A549 (cell line): ENCODE measurements around the gene LPIN2. TPM values are rescaled to one million over a fixed set of nuclear protein-coding genes. Genes with fewer than 3 reads are reported as not detected.

Source experiments
- ATAC-seq, 2 experiments: fragments of 200-7000 bp in 1 of 2; fragments of >200 bp in 1 of 2; cut with Nextera tagmentation in 1 of 2; cut with Tn5 transposase in 1 of 2; 3 replicates each; pipeline versions ENCODE4 v1.8.0 to v1.9.1; 2018 to 2020; ENCODE audit warnings: mild to moderate bottlenecking in 1 of 2, moderate library complexity in 1 of 2
- CTCF ChIA-PET: fragments of 300-600 bp; sonication (Branson Sonifier 250); formaldehyde crosslinking; extraction: SDS; loops from one replicate; lab custom pipeline; 2021; ENCODE audit warnings: antibody characterized with exemption, inconsistent platforms; lab: Yijun Ruan, JAX
- POLR2A ChIA-PET: fragments of 350-600 bp; formaldehyde crosslinking; extraction: SDS; loops from one replicate; lab custom pipeline; 2021; ENCODE audit warnings: antibody characterized with exemption, inconsistent platforms; lab: Yijun Ruan, JAX
- DNase-seq, 2 experiments: peaks; one replicate each; pipeline versions ENCODE4 v3.0.0 to v3.0.0-alpha.2; 2011 to 2016; ENCODE audit warnings: low read depth in 1 of 2, low spot score in 1 of 2
- FAIRE-seq: peaks from 2 replicates; lab custom pipeline; 2011; peaks lifted over from hg19 to GRCh38; lab: Jason Lieb, UNC
- H3K27ac ChIP-seq, 2 experiments: fragments of >200 bp; sonication (Bioruptor Twin); formaldehyde crosslinking; 3 replicates each; pipeline ENCODE4 v1.5.1; 2016 to 2017
- H3K4me1 ChIP-seq: fragments of >200 bp; sonication (Bioruptor Twin); formaldehyde crosslinking; 3 replicates; pipeline ENCODE4 v1.6.1; 2016
- H3K4me2 ChIP-seq: fragments of >200 bp; sonication (Bioruptor Twin); formaldehyde crosslinking; 3 replicates; pipeline ENCODE4 v1.6.1; 2016
- H3K4me3 ChIP-seq: fragments of >200 bp; sonication (Bioruptor Twin); formaldehyde crosslinking; 3 replicates; pipeline ENCODE4 v1.5.1; 2016
- H3K9me3 ChIP-seq: fragments of >200 bp; sonication (Bioruptor Twin); formaldehyde crosslinking; 3 replicates; pipeline ENCODE4 v1.6.1; 2016
- CBX2 ChIP-seq: fragments of 200-600 bp; sonication (generic); IDR thresholded peaks from 2 replicates; pipeline ENCODE4 v1.6.1; 2016; ENCODE audit warnings: low read depth, mild to moderate bottlenecking, borderline replicate concordance
- CEBPB ChIP-seq, 2 experiments: fragments of >200 bp in 1 of 2; sonication (Bioruptor Twin) in 1 of 2; formaldehyde crosslinking in 1 of 2; IDR thresholded peaks; 2 replicates each; pipeline ENCODE4 v1.6.1; 2012 to 2016
- CHD2 ChIP-seq: fragments of 150-350 bp; IDR thresholded peaks from 2 replicates; pipeline ENCODE4 v1.6.1; 2014; ENCODE audit warnings: low read length; ENCODE audit not compliant: partially characterized antibody
- CHD4 ChIP-seq: fragments of 200-600 bp; sonication (generic); IDR thresholded peaks from 2 replicates; pipeline ENCODE4 v1.6.1; 2016; ENCODE audit warnings: antibody characterized with exemption, mild to moderate bottlenecking, borderline replicate concordance
- EHMT2 ChIP-seq: fragments of 200-600 bp; sonication (generic); IDR thresholded peaks from 2 replicates; pipeline ENCODE4 v1.6.1; 2016; ENCODE audit warnings: antibody characterized with exemption, low read depth, mild to moderate bottlenecking, moderate library complexity
- EP300 ChIP-seq, 2 experiments: fragments of >200 bp; sonication (Bioruptor Twin); formaldehyde crosslinking; IDR thresholded peaks; 2 replicates in 1 of 2; 3 replicates in 1 of 2; pipeline ENCODE4 v1.6.1; 2016 to 2017
- ESRRA ChIP-seq: fragments of 150-350 bp; IDR thresholded peaks from 2 replicates; pipeline ENCODE4 v1.6.1; 2014; ENCODE audit warnings: mild to moderate bottlenecking, low read length, borderline replicate concordance
- FOSB ChIP-seq: fragments of 250-450 bp; sonication (Bioruptor Pico); IDR thresholded peaks from 2 replicates; pipeline ENCODE4 v1.5.0; 2020; ENCODE audit warnings: mild to moderate bottlenecking, moderate library complexity
- HOXB13 ChIP-seq: fragments of 250-450 bp; sonication (Bioruptor Pico); IDR thresholded peaks from 2 replicates; pipeline ENCODE4 v1.5.0; 2020; ENCODE audit warnings: low read depth, mild to moderate bottlenecking, moderate library complexity
- HOXB5 ChIP-seq: fragments of 250-450 bp; sonication (Bioruptor Pico); IDR thresholded peaks from 2 replicates; pipeline ENCODE4 v1.5.0; 2020; ENCODE audit warnings: mild to moderate bottlenecking, moderate library complexity
- JUNB ChIP-seq: fragments of >200 bp; sonication (Bioruptor Twin); formaldehyde crosslinking; IDR thresholded peaks from 2 replicates; pipeline ENCODE4 v1.6.1; 2016
- KDM5A ChIP-seq: fragments of 200-600 bp; sonication (generic); IDR thresholded peaks from 2 replicates; pipeline ENCODE4 v1.6.1; 2016; ENCODE audit warnings: antibody characterized with exemption, mild to moderate bottlenecking
- MAZ ChIP-seq: fragments of 150-350 bp; IDR thresholded peaks from 2 replicates; pipeline ENCODE4 v1.6.1; 2014; ENCODE audit warnings: antibody characterized with exemption, low read depth, low read length, borderline replicate concordance
- MYC ChIP-seq: IDR thresholded peaks from 2 replicates; pipeline ENCODE4 v1.6.1; 2012; ENCODE audit warnings: mild to moderate bottlenecking, inconsistent platforms, low read length, improper control_type of control experiment, borderline replicate concordance
- POLR2A ChIP-seq: IDR thresholded peaks from 2 replicates; pipeline ENCODE4 v1.6.1; 2012; ENCODE audit warnings: mild to moderate bottlenecking, low read length
- POLR2AphosphoS2 ChIP-seq: conservative IDR thresholded peaks from 2 replicates; pipeline ENCODE4 v1.6.1; 2012; ENCODE audit warnings: low read length, improper control_type of control experiment, inconsistent platforms
- RAD21 ChIP-seq, 2 experiments: fragments of >200 bp in 1 of 2; sonication (Bioruptor Twin) in 1 of 2; formaldehyde crosslinking in 1 of 2; IDR thresholded peaks in 1 of 2; conservative IDR thresholded peaks in 1 of 2; 2 replicates in 1 of 2; 3 replicates in 1 of 2; pipeline ENCODE4 v1.6.1; 2012 to 2018; ENCODE audit warnings: inconsistent platforms in 1 of 2
- RARB ChIP-seq: fragments of 250-450 bp; sonication (Bioruptor Pico); IDR thresholded peaks from 2 replicates; pipeline ENCODE4 v1.8.0; 2021; ENCODE audit warnings: mild to moderate bottlenecking, moderate library complexity
- RCOR1 ChIP-seq: fragments of 150-350 bp; IDR thresholded peaks from 2 replicates; pipeline ENCODE4 v1.6.1; 2014; ENCODE audit warnings: antibody characterized with exemption, low read length, low read depth
- RFX5 ChIP-seq: fragments of 450-650 bp; IDR thresholded peaks from 2 replicates; pipeline ENCODE4 v1.7.1; 2014; ENCODE audit warnings: antibody characterized with exemption, mild to moderate bottlenecking, moderate library complexity
- RNF2 ChIP-seq: fragments of 200-600 bp; sonication (generic); IDR thresholded peaks from 2 replicates; pipeline ENCODE4 v1.6.1; 2016; ENCODE audit warnings: low read depth, mild to moderate bottlenecking, antibody characterized with exemption, moderate library complexity, borderline replicate concordance
- SMC3 ChIP-seq: fragments of >200 bp; sonication (Bioruptor Twin); formaldehyde crosslinking; IDR thresholded peaks from 3 replicates; pipeline ENCODE4 v1.6.1; 2018; ENCODE audit warnings: inconsistent platforms
- SREBF2 ChIP-seq: fragments of 450-650 bp; IDR thresholded peaks from 2 replicates; pipeline ENCODE4 v1.6.1; 2014; ENCODE audit warnings: mild to moderate bottlenecking, moderate library complexity
- TP53 ChIP-seq: fragments of 250-450 bp; sonication (Bioruptor Pico); IDR thresholded peaks from 2 replicates; pipeline ENCODE4 v1.5.0; 2021; ENCODE audit warnings: mild to moderate bottlenecking, moderate library complexity
- ZNF302 ChIP-seq: fragments of 250-450 bp; sonication (Bioruptor Pico); IDR thresholded peaks from 2 replicates; pipeline ENCODE4 v1.9.0; 2021; ENCODE audit warnings: inconsistent platforms, mild to moderate bottlenecking, moderate library complexity
- WGBS: methylation state at CpG from one replicate; pipeline ENCODE4 v1.1.6; 2017; ENCODE audit errors: missing lambda C conversion rate; 5-methylcytosine and 5-hydroxymethylcytosine counted together
- polyA plus RNA-seq, 4 experiments: library from polyadenylated mRNA; depleted of rRNA in 3 of 4; stranded (reverse); fragments of >200 nt; fragmentation: RNase III in 1 of 4; extraction: RNeasy Plus Mini Kit Qiagen cat#74134 plus additional on column Dnase treatment in 1 of 4; gene quantifications; 2 replicates in 3 of 4; 3 replicates in 1 of 4; pipeline ENCODE4 v1.2.3, GENCODE V29; 2011 to 2017
- TF ChIP-seq, protein P1 (sequence below): fragments of 250-450 bp; sonication (Bioruptor Pico); IDR thresholded peaks from 2 replicates; pipeline ENCODE4 v1.5.0; 2021; ENCODE audit warnings: mild to moderate bottlenecking, moderate library complexity, borderline replicate concordance
- TF ChIP-seq, protein P2 (sequence below): fragments of >200 bp; sonication (Bioruptor Twin); formaldehyde crosslinking; IDR thresholded peaks from 2 replicates; pipeline ENCODE4 v1.6.1; 2016
- TF ChIP-seq, protein P3 (sequence below): fragments of 450-650 bp; IDR thresholded peaks from 2 replicates; pipeline ENCODE4 v1.6.1; 2014; ENCODE audit warnings: antibody characterized with exemption
- TF ChIP-seq, protein P4 (sequence below): fragments of 200-600 bp; sonication (generic); IDR thresholded peaks from 2 replicates; pipeline ENCODE4 v1.6.1; 2016; ENCODE audit warnings: antibody characterized with exemption, mild to moderate bottlenecking, moderate library complexity
- TF ChIP-seq, protein P5 (sequence below): fragments of 250-450 bp; sonication (Bioruptor Pico); IDR thresholded peaks from 2 replicates; pipeline ENCODE4 v1.5.0; 2020; ENCODE audit warnings: low read depth, mild to moderate bottlenecking, moderate library complexity

Gene LPIN2
- polyA plus RNA-seq, 2 of the 4 experiments (the other 2 are of a cell fraction): 12.9 to 23.7 TPM

GRCh38 chr18:3055186-3055728, 42.3 kb upstream of the LPIN2 start (continued):
- TF ChIP-seq SMC3: no peak

GRCh38 chr18:3054780-3055179, 41.8 kb upstream of the LPIN2 start:
- WGBS: 69% methylated on average over 3 of the region's 3 CpGs
- ATAC-seq (no peak), FAIRE-seq (no peak), DNase-seq (no peak)
- ChIA-PET POLR2A (no interaction called here), CTCF (interaction anchor here (0.7 to 1.8 kb wide), 3 partner anchors 20 to 184 kb away, joined by 3 to 4 read pairs (median 3); no protein-coding TSS in a partner anchor)
- Histone ChIP-seq H3K27ac (peak overlapping the region in 1 of 2 experiments; percentile 39; a peak in 2 of 6 replicates), H3K4me1 (peaks cover 56% of the 10 kb centered on the region), H3K4me3 (no peak overlapping the region), H3K9me3 (no peaks in the 10 kb centered on the region), H3K4me2 (peak overlapping the region; percentile 16; the same call in 1 of the 3 replicates)
- TF ChIP-seq, protein P1, sequence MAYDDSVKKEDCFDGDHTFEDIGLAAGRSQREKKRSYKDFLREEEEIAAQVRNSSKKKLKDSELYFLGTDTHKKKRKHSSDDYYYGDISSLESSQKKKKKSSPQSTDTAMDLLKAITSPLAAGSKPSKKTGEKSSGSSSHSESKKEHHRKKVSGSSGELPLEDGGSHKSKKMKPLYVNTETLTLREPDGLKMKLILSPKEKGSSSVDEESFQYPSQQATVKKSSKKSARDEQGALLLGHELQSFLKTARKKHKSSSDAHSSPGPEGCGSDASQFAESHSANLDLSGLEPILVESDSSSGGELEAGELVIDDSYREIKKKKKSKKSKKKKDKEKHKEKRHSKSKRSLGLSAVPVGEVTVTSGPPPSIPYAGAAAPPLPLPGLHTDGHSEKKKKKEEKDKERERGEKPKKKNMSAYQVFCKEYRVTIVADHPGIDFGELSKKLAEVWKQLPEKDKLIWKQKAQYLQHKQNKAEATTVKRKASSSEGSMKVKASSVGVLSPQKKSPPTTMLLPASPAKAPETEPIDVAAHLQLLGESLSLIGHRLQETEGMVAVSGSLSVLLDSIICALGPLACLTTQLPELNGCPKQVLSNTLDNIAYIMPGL (CRISPR knock-in tag): no peak
- TF ChIP-seq, protein P2, sequence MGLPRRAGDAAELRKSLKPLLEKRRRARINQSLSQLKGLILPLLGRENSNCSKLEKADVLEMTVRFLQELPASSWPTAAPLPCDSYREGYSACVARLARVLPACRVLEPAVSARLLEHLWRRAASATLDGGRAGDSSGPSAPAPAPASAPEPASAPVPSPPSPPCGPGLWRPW: no peak
- TF ChIP-seq HOXB5 (CRISPR knock-in tag): no peak
- no peak for TF ChIP-seq POLR2AphosphoS2
- TF ChIP-seq ESRRA: no peak
- no peak for TF ChIP-seq FOSB
- no peak for TF ChIP-seq RNF2
- no peak for TF ChIP-seq HOXB13
- TF ChIP-seq CEBPB (IDR thresholded peaks at IDR 0.05): no peak
- no peak for TF ChIP-seq MAZ
- TF ChIP-seq RCOR1: no peak
- TF ChIP-seq, protein P3, sequence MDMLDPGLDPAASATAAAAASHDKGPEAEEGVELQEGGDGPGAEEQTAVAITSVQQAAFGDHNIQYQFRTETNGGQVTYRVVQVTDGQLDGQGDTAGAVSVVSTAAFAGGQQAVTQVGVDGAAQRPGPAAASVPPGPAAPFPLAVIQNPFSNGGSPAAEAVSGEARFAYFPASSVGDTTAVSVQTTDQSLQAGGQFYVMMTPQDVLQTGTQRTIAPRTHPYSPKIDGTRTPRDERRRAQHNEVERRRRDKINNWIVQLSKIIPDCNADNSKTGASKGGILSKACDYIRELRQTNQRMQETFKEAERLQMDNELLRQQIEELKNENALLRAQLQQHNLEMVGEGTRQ: no peak
- TF ChIP-seq JUNB: no peak
- no peak for TF ChIP-seq CHD4
- TF ChIP-seq MYC: no peak
- no peak for TF ChIP-seq RFX5
- no peak for TF ChIP-seq CBX2
- TF ChIP-seq TP53 (CRISPR knock-in tag): no peak

GRCh38 chr18:3054214-3054613, 41.3 kb upstream of the LPIN2 start:
- Histone ChIP-seq H3K4me1 (peaks cover 56% of the 10 kb centered on the region), H3K9me3 (no peaks in the 10 kb centered on the region), H3K27ac (peak overlapping the region in 1 of 2 experiments; percentile 39; a peak in 1 of 6 replicates), H3K4me2 (no peak overlapping the region), H3K4me3 (no peak overlapping the region)
- POLR2A ChIA-PET: no interaction called here
- DNase-seq (no peak), FAIRE-seq (no peak), ATAC-seq (no peak)
- WGBS: 97% methylated on average over 6 of the region's 6 CpGs
- CTCF ChIA-PET: interaction anchor here (0.7 to 1.8 kb wide), 2 partner anchors 40 to 185 kb away, joined by 3 to 4 read pairs; no protein-coding TSS in a partner anchor
- TF ChIP-seq, protein P4, sequence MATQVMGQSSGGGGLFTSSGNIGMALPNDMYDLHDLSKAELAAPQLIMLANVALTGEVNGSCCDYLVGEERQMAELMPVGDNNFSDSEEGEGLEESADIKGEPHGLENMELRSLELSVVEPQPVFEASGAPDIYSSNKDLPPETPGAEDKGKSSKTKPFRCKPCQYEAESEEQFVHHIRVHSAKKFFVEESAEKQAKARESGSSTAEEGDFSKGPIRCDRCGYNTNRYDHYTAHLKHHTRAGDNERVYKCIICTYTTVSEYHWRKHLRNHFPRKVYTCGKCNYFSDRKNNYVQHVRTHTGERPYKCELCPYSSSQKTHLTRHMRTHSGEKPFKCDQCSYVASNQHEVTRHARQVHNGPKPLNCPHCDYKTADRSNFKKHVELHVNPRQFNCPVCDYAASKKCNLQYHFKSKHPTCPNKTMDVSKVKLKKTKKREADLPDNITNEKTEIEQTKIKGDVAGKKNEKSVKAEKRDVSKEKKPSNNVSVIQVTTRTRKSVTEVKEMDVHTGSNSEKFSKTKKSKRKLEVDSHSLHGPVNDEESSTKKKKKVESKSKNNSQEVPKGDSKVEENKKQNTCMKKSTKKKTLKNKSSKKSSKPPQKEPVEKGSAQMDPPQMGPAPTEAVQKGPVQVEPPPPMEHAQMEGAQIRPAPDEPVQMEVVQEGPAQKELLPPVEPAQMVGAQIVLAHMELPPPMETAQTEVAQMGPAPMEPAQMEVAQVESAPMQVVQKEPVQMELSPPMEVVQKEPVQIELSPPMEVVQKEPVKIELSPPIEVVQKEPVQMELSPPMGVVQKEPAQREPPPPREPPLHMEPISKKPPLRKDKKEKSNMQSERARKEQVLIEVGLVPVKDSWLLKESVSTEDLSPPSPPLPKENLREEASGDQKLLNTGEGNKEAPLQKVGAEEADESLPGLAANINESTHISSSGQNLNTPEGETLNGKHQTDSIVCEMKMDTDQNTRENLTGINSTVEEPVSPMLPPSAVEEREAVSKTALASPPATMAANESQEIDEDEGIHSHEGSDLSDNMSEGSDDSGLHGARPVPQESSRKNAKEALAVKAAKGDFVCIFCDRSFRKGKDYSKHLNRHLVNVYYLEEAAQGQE: no peak
- no peak for TF ChIP-seq SREBF2
- TF ChIP-seq POLR2A: no peak
- no peak for TF ChIP-seq RAD21 (conservative IDR thresholded peaks at IDR 0.05 in 1 of 2, IDR thresholded peaks at IDR 0.05 in 1 of 2)
- TF ChIP-seq EP300 (IDR thresholded peaks at IDR 0.05): no peak
- TF ChIP-seq KDM5A: no peak
- no peak for TF ChIP-seq HOXB13
- TF ChIP-seq RCOR1: no peak
- no peak for TF ChIP-seq EHMT2
- TF ChIP-seq, protein P5, sequence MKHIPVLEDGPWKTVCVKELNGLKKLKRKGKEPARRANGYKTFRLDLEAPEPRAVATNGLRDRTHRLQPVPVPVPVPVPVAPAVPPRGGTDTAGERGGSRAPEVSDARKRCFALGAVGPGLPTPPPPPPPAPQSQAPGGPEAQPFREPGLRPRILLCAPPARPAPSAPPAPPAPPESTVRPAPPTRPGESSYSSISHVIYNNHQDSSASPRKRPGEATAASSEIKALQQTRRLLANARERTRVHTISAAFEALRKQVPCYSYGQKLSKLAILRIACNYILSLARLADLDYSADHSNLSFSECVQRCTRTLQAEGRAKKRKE (CRISPR knock-in tag): no peak
- no peak for TF ChIP-seq CEBPB (IDR thresholded peaks at IDR 0.05)
- TF ChIP-seq RARB (CRISPR knock-in tag): no peak
- no peak for TF ChIP-seq CHD2
- no peak for TF ChIP-seq RNF2
- no peak for TF ChIP-seq ZNF302 (CRISPR knock-in tag)
